Sigmoid colon (tissue), 4 donors: Measurements from ENCODE around the gene IMMT.
A peak's percentile ranks its signal among the peaks of the same experiment; 100 is the strongest.

Experiments used
- POLR2A ChIP-seq, 2 donors: fragments of 450-650 bp; IDR thresholded peaks; one replicate each; pipeline ENCODE4 v1.6.1; 2016; ENCODE audit warnings: antibody characterized with exemption in 2 of 2, mild to moderate bottlenecking in 2 of 2, moderate library complexity in 2 of 2
- POLR2AphosphoS5 ChIP-seq, 4 donors: sonication (generic); formaldehyde crosslinking; IDR thresholded peaks; one replicate each; pipeline ENCODE4 v1.6.1; 2017; ENCODE audit warnings: antibody characterized with exemption in 4 of 4
- TF ChIP-seq, protein P1 (sequence below), 4 experiments: fragments of 450-650 bp in 3 of 4; fragments of 200-600 bp in 1 of 4; IDR thresholded peaks; one replicate each; pipeline ENCODE4 v1.5.1; 2016 to 2019; ENCODE audit warnings: antibody characterized with exemption in 4 of 4, mild to moderate bottlenecking in 3 of 4, moderate library complexity in 2 of 4

DNA sequence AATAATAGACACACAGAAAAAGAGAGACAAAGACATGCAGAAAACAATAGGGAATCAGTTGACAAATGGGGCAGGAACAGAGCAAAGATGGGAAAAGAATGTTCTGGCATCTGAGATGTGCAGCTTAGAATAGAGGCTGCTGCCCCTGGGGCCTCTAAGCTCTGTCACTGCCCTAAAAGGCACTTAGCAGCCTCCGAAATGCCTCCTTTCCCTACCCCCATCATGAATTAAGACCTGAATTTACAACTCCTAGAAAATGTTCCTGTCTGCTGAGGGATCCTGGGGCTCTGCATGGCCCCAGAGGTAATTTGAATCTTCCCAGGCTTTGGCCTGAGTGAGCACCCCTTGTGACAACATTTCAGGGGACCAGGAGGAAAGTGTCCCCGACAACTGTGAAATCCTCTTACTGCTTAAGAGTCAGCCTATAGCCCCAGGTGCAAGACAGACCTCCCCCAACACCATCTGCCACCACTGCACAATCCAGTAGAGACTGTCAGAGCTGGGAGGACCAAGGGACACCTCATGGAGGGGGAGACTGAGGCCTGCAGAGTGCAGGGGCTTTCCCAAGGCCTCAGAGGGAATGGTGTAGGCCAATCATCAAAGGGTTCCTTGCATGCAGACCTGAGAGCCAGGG lies 28.8 kb upstream of the IMMT start:
- TF ChIP-seq, protein P1, sequence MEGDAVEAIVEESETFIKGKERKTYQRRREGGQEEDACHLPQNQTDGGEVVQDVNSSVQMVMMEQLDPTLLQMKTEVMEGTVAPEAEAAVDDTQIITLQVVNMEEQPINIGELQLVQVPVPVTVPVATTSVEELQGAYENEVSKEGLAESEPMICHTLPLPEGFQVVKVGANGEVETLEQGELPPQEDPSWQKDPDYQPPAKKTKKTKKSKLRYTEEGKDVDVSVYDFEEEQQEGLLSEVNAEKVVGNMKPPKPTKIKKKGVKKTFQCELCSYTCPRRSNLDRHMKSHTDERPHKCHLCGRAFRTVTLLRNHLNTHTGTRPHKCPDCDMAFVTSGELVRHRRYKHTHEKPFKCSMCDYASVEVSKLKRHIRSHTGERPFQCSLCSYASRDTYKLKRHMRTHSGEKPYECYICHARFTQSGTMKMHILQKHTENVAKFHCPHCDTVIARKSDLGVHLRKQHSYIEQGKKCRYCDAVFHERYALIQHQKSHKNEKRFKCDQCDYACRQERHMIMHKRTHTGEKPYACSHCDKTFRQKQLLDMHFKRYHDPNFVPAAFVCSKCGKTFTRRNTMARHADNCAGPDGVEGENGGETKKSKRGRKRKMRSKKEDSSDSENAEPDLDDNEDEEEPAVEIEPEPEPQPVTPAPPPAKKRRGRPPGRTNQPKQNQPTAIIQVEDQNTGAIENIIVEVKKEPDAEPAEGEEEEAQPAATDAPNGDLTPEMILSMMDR (IDR thresholded peaks at IDR 0.05): no peak
- TF ChIP-seq POLR2A (IDR thresholded peaks at IDR 0.05): no peak
- peak in 1 of 4 donors; percentile 48 for TF ChIP-seq POLR2AphosphoS5 (IDR thresholded peaks at IDR 0.05)
